Ovary (tissue), 9 donors: ENCODE results near the gene NR1D1. TPM values are rescaled to one million over a fixed set of nuclear protein-coding genes. Genes with fewer than 3 reads are reported as not detected.

ENCODE experiments used
- DNase-seq, 5 donors: peaks; one replicate each; pipeline ENCODE4 v3.0.0-alpha.2; 2019 to 2020
- H3K27ac ChIP-seq, 2 donors: fragments of 200-600 bp; one replicate each; pipeline versions ENCODE4 v1.5.1 to v1.8.0; 2019 to 2022
- H3K27me3 ChIP-seq: fragments of 200-600 bp; one replicate; pipeline ENCODE4 v1.8.0; 2022
- H3K36me3 ChIP-seq: fragments of 200-600 bp; sonication (generic); one replicate; pipeline ENCODE4 v1.5.1; 2019
- H3K4me1 ChIP-seq: one replicate; pipeline ENCODE4 v1.8.1; 2013; ENCODE audit warnings: mild to moderate bottlenecking, moderate library complexity; ENCODE audit not compliant: insufficient read depth
- H3K4me3 ChIP-seq: fragments of 200-600 bp; sonication (generic); one replicate; pipeline ENCODE4 v1.5.1; 2017
- H3K9me3 ChIP-seq, 2 donors: fragments of 200-600 bp in 1 of 2; sonication (generic) in 1 of 2; one replicate each; pipeline versions ENCODE4 v1.5.1 to v1.8.1; 2013 to 2019; ENCODE audit warnings: mild to moderate bottlenecking in 1 of 2, moderate library complexity in 1 of 2
- CTCF ChIP-seq, 3 donors: fragments of 450-650 bp in 2 of 3; fragments of 200-600 bp in 1 of 3; IDR thresholded peaks; one replicate each; pipeline versions ENCODE4 v1.5.1 to v1.8.0; 2016 to 2022; ENCODE audit warnings: antibody characterized with exemption in 3 of 3, mild to moderate bottlenecking in 1 of 3
- EP300 ChIP-seq: sonication (generic); formaldehyde crosslinking; IDR thresholded peaks from one replicate; pipeline ENCODE4 v1.6.1; 2017; ENCODE audit warnings: antibody characterized with exemption
- POLR2A ChIP-seq: fragments of 450-650 bp; IDR thresholded peaks from one replicate; pipeline ENCODE4 v1.6.1; 2017; ENCODE audit warnings: antibody characterized with exemption, mild to moderate bottlenecking, moderate library complexity
- WGBS, 3 donors: extraction: QIAGEN DNeasy Blood & Tissue Kit in 1 of 3; methylation state at CpG; one replicate each; pipeline versions ENCODE4 v1.1.5 to v1.1.7; 2013 to 2017; 5-methylcytosine and 5-hydroxymethylcytosine counted together
- intact Hi-C, 4 donors: fragments of 100-400 bp; cut with DNase I; formaldehyde crosslinking; loops; one replicate each; pipeline versions ENCODE4 v1.11.0 to v1.15.1; 2022 to 2023
- polyA plus RNA-seq, 2 donors: library from polyadenylated mRNA; stranded (reverse); fragments of 200-250 nt in 1 of 2; fragments of 350-450 nt in 1 of 2; fragmentation: Illumina TruSeq in 1 of 2; extraction: RNeasy Lipid Tissue Mini Kit (QIAGEN cat#74804) in 1 of 2; gene quantifications; one replicate each; pipeline ENCODE4 v1.2.3, GENCODE V29; 2013 to 2014
- total RNA-seq, 7 donors: library from RNA; depleted of rRNA in 2 of 7; stranded (reverse); fragments of >200 nt in 2 of 7; fragmentation: NEBNext Ultra II Directional in 3 of 7; extraction: Animal tissue kit (Norgen Biotek cat#: 25700) in 3 of 7; gene quantifications; one replicate each; pipeline versions ENCODE4 v1.1.0 to v1.2.4, GENCODE V29; 2016 to 2023
- donor health status: DM: no; HTN: no; CAD: no; lungs with moderate emphysema.
- donor health status: DM: no; HTN: no; CAD: no.
- donor health status: Bipolar disorder and iron deficiency.
- donor health status: DM: yes; HTN: yes; CAD: no.
- donor health status: DM: no; HTN: no; CAD: no.
- donor health status: DM: yes; HTN: yes; CAD: no.

Gene NR1D1
- total and polyA plus RNA-seq, 9 donors: 10.7 to 73.8 (median 23.7) TPM

GRCh38 chr17:40098846-40099618 is 1.4 kb downstream of the NR1D1 start:
- Histone ChIP-seq H3K27me3 (no peaks in the 10 kb centered on the region), H3K36me3 (no peaks in the 10 kb centered on the region), H3K27ac (peak overlapping the region; percentile 89 to 96), H3K4me1 (peaks cover 31% of the 10 kb centered on the region), H3K9me3 (no peaks in the 10 kb centered on the region), H3K4me3 (peak overlapping the region; percentile 65)
- WGBS, 3 donors: 0 to 1% (median 1%) methylated on average over 44 to 52 of the region's 52 CpGs
- DNase-seq: peak; percentile 100
- intact Hi-C loops: loop anchor here in 1 of 4 donors (5.0 kb wide), 1 partner anchor 37 kb away; the partner anchor contains the start of gene THRA
- TF ChIP-seq EP300 (peak; percentile 97), POLR2A (peak; percentile 94), CTCF (IDR thresholded peaks at IDR 0.05) (no peak)

- DNase-seq: peak; percentile 68 to 81 (median 72)
- H3K4me1 ChIP-seq: peaks cover 36% of the 10 kb centered on the region
These were observed 2.2 kb downstream of the NR1D1 start for GRCh38 chr17:40097931-40098845.

GRCh38 chr17:40097087-40097486 is 3.3 kb downstream of the NR1D1 start:
- Histone ChIP-seq H3K36me3 (no peaks in the 10 kb centered on the region), H3K4me1 (peaks cover 35% of the 10 kb centered on the region), H3K27me3 (no peaks in the 10 kb centered on the region), H3K9me3 (no peaks in the 10 kb centered on the region), H3K27ac (peak overlapping the region; percentile 85 to 96), H3K4me3 (no peak overlapping the region)
- intact Hi-C loops: loop anchor here in 1 of 4 donors (5.0 kb wide), 1 partner anchor 35 kb away; the partner anchor contains the start of gene THRA
- 65 to 78% (median 67%) methylated on average over 10 of the region's 10 CpGs for WGBS, 3 donors
- TF ChIP-seq CTCF (IDR thresholded peaks at IDR 0.05) (no peak), EP300 (no peak), POLR2A (no peak)
- DNase-seq: peak in 1 of 5 donors; percentile 41

More at GRCh38 chr17:40097931-40098845, 2.2 kb downstream of the NR1D1 start:
- Histone ChIP-seq H3K27me3 (no peaks in the 10 kb centered on the region), H3K4me3 (peak overlapping the region; percentile 36), H3K36me3 (no peaks in the 10 kb centered on the region), H3K27ac (peak overlapping the region; percentile 85 to 96), H3K9me3 (no peaks in the 10 kb centered on the region)
- 18 to 23% (median 21%) methylated on average over 9 of the region's 9 CpGs for WGBS, 3 donors
- TF ChIP-seq POLR2A: no peak
- peak; percentile 31 for TF ChIP-seq EP300
- intact Hi-C loops: loop anchor here in 1 of 4 donors (5.0 kb wide), 1 partner anchor 36 kb away; the partner anchor contains the start of gene THRA

- Histone ChIP-seq H3K27me3 (no peaks in the 10 kb centered on the region), H3K36me3 (no peaks in the 10 kb centered on the region), H3K9me3 (no peaks in the 10 kb centered on the region), H3K27ac (peak overlapping the region; percentile 85 to 96), H3K4me1 (peaks cover 36% of the 10 kb centered on the region), H3K4me3 (no peak overlapping the region)
- intact Hi-C loops: loop anchor here in 1 of 4 donors (5.0 kb wide), 1 partner anchor 34 kb away; the partner anchor contains the start of gene THRA
- TF ChIP-seq CTCF (IDR thresholded peaks at IDR 0.05): no peak
- WGBS, 3 donors: 57 to 66% (median 59%) methylated on average over 23 of the region's 23 CpGs
- peak in 1 of 5 donors; percentile 44 for DNase-seq
These were observed 4.2 kb downstream of the NR1D1 start for GRCh38 chr17:40095944-40096791.
